ENCODE measurements around the gene SLC6A13.

SLC6A13 gene

GRCh38 chr12:214003-214741, 48.5 kb downstream of the SLC6A13 start, which contains the start of gene SLC6A12:
TSS of gene SLC6A12 (minus strand) at chr12:214157. CDS start at chr12:209986, 4,171 bp downstream.
- ATAC-seq: no peak
- DNase-seq: no peak

- ATAC-seq: no peak
- no peak for DNase-seq
Observed at GRCh38 chr12:213527-213932, 49.1 kb downstream of the SLC6A13 start.

- DNase-seq: no peak
- no peak for ATAC-seq
Observed at GRCh38 chr12:212715-213526, 49.7 kb downstream of the SLC6A13 start.

GRCh38 chr12:212415-212714, 50.3 kb downstream of the SLC6A13 start:
- no peak for ATAC-seq
- DNase-seq: no peak

- ATAC-seq: no peak
Observed at GRCh38 chr12:211639-212414, 50.8 kb downstream of the SLC6A13 start.

GRCh38 chr12:211142-211465, 51.5 kb downstream of the SLC6A13 start:
- DNase-seq: no peak
- no peak for ATAC-seq

More at GRCh38 chr12:211639-212414, 50.8 kb downstream of the SLC6A13 start:
- DNase-seq: no peak

GRCh38 chr12:210277-211141, 52.1 kb downstream of the SLC6A13 start:
- DNase-seq (no peak), ATAC-seq (no peak)

GRCh38 chr12:209851-210250, 52.8 kb downstream of the SLC6A13 start:
- ATAC-seq (no peak), DNase-seq (no peak)

GRCh38 chr12:209246-209645, 53.4 kb downstream of the SLC6A13 start:
- no peak for ATAC-seq
- DNase-seq: no peak

- DNase-seq (no peak), ATAC-seq (no peak)
Observed at GRCh38 chr12:208813-209212, 53.8 kb downstream of the SLC6A13 start.

GRCh38 chr12:207804-208203, 54.8 kb downstream of the SLC6A13 start:
- ATAC-seq: no peak
- no peak for DNase-seq

- ATAC-seq (no peak), DNase-seq (no peak)
Observed at GRCh38 chr12:206746-207440, 55.7 kb downstream of the SLC6A13 start.

- no peak for ATAC-seq
Observed at GRCh38 chr12:205026-205425, 57.6 kb downstream of the SLC6A13 start.

GRCh38 chr12:204261-204678, 58.4 kb downstream of the SLC6A13 start:
- ATAC-seq: no peak
- no peak for DNase-seq

More at GRCh38 chr12:205026-205425, 57.6 kb downstream of the SLC6A13 start:
- no peak for DNase-seq

- DNase-seq (no peak), ATAC-seq (peak; percentile 26)
Observed at GRCh38 chr12:203462-204260, 59.0 kb downstream of the SLC6A13 start.

- no peak for ATAC-seq
- DNase-seq: no peak
Observed at GRCh38 chr12:203074-203461, 59.6 kb downstream of the SLC6A13 start.

- DNase-seq (no peak), ATAC-seq (no peak)
Observed at GRCh38 chr12:202081-202731, 60.4 kb downstream of the SLC6A13 start.

GRCh38 chr12:201361-201760, 61.3 kb downstream of the SLC6A13 start:
- no peak for DNase-seq
- ATAC-seq: no peak

GRCh38 chr12:198705-199104, 63.9 kb downstream of the SLC6A13 start:
- ATAC-seq (no peak), DNase-seq (no peak)

Data from stimulated activated naive CD8-positive, alpha-beta T cell treated with anti-CD3 and anti-CD28 coated beads, Interleukin-15, Interleukin-2, amounts not matched to agents 100 U/mL and 50 U/mL, for 24 hours (primary cell).